ENCODE data around the gene DEFB132.

The DEFB132 gene

GRCh38 chr20:294602-295001, 37.1 kb downstream of the DEFB132 start:
- no CpG with 5 or more reads among the region's 5 CpGs for WGBS (ENCODE audit: extremely low coverage, insufficient coverage, low lambda C conversion rate)
- no peaks in the 10 kb centered on the region for H3K36me3 ChIP-seq (ENCODE audit: control insufficient read depth, insufficient read depth, low read length)
- no peaks in the 10 kb centered on the region for H3K27me3 ChIP-seq (ENCODE audit: insufficient read depth, low read length, poor library complexity)
- no peak overlapping the region for H3K27ac ChIP-seq (ENCODE audit: low read depth, low read length)
- H3K56ac ChIP-seq (ENCODE audit: low read length), result no peak overlapping the region
- no peak overlapping the region for H2AK5ac ChIP-seq (ENCODE audit: low read length)
- no peak overlapping the region for H2BK120ac ChIP-seq (ENCODE audit: low read depth, low read length)
- H3K18ac ChIP-seq (ENCODE audit: low read length), result no peak overlapping the region
- peaks cover 16% of the 10 kb centered on the region for H3K79me2 ChIP-seq (ENCODE audit: control insufficient read depth, insufficient read depth, low read length)
- H3K23ac ChIP-seq (ENCODE audit: low read length), result no peak overlapping the region
- H2BK5ac ChIP-seq (ENCODE audit: low read length), result no peak overlapping the region
- H3K4me3 ChIP-seq (ENCODE audit: low read length), result no peak overlapping the region
- peaks cover 12% of the 10 kb centered on the region for H3K4me1 ChIP-seq (ENCODE audit: control insufficient read depth, low read depth, low read length)
- no peak for DNase-seq
- H4K5ac ChIP-seq (ENCODE audit: low read length), result no peak overlapping the region
- H4K8ac ChIP-seq (ENCODE audit: low read depth, low read length), result no peak overlapping the region
- no peak overlapping the region for H3K4ac ChIP-seq (ENCODE audit: low read depth, low read length)
- no peak overlapping the region for H3K4me2 ChIP-seq (ENCODE audit: low read length)
- H3K9ac ChIP-seq (ENCODE audit: low read length), result no peak overlapping the region
- H3K79me1 ChIP-seq (ENCODE audit: low read length), result peaks cover 7% of the 10 kb centered on the region
- H2BK15ac ChIP-seq (replicated peaks; ENCODE audit: low read depth), result no peak overlapping the region

GRCh38 chr20:295804-296203, 38.3 kb downstream of the DEFB132 start:
- Histone ChIP-seq H3K4me3 (ENCODE audit: low read length) (no peak overlapping the region), H3K27ac (ENCODE audit: low read depth, low read length) (peak overlapping the region; percentile 25), H3K4ac (ENCODE audit: low read depth, low read length) (no peak overlapping the region), H3K27me3 (ENCODE audit: insufficient read depth, low read length, poor library complexity) (no peaks in the 10 kb centered on the region), H4K5ac (ENCODE audit: low read length) (no peak overlapping the region), H2BK15ac (replicated peaks; ENCODE audit: low read depth) (no peak overlapping the region), H4K8ac (ENCODE audit: low read depth, low read length) (no peak overlapping the region), H3K9ac (ENCODE audit: low read length) (no peak overlapping the region), H3K79me1 (ENCODE audit: low read length) (peaks cover 7% of the 10 kb centered on the region), H2BK5ac (ENCODE audit: low read length) (no peak overlapping the region), H3K36me3 (ENCODE audit: control insufficient read depth, insufficient read depth, low read length) (no peaks in the 10 kb centered on the region), H3K56ac (ENCODE audit: low read length) (no peak overlapping the region), H2BK120ac (ENCODE audit: low read depth, low read length) (no peak overlapping the region), H3K4me2 (ENCODE audit: low read length) (no peak overlapping the region), H3K79me2 (ENCODE audit: control insufficient read depth, insufficient read depth, low read length) (peaks cover 18% of the 10 kb centered on the region), H2AK5ac (ENCODE audit: low read length) (no peak overlapping the region), H3K23ac (ENCODE audit: low read length) (no peak overlapping the region), H3K4me1 (ENCODE audit: control insufficient read depth, low read depth, low read length) (peaks cover 19% of the 10 kb centered on the region), H3K18ac (ENCODE audit: low read length) (no peak overlapping the region)
- DNase-seq, result peak; percentile 55
- no CpG with 5 or more reads among the region's 4 CpGs for WGBS (ENCODE audit: extremely low coverage, insufficient coverage, low lambda C conversion rate)

DNA sequence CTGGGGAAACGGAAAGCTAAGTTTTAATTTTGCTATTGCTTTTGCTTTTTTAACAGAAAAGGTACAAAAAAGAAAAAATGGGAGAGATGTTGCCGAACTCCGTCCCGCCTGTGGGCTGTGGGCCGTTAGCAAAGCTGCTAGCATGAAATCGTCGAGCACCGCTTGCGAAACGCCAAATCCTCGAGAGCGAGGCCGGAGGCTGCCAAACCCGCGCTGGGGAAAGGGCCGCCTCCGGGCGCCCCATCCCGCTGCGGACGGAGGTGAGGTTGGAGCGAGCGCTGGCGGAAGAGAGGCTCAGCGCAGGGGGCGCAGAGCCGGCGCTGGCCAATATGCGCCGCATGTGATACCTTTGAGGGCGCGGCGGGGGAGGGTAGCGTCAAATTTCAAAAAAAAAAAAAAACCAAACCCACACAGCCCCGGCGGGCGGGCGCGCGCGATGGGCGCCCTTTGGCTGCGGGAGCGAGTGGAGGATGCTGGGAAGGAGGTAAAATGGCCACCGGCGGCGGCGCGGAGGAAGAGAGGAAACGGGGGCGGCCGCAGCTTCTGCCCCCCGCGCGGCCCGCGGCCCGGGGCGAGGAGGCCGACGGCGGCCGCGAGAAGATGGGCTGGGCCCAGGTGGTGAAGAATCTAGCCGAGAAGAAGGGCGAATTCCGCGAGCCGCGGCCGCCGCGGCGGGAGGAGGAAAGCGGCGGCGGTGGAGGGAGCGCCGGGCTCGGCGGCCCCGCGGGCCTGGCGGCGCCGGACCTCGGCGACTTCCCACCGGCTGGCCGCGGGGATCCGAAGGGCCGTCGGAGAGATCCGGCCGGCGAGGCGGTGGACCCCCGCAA, 39.8 kb downstream of the DEFB132 start, which contains the start of gene ZCCHC3:
Gene ZCCHC3, plus strand, starts transcription at position 473 of the 827 bp plus-strand sequence. Its CDS starts 17 bp downstream, at position 490.
- Histone ChIP-seq H3K27ac (ENCODE audit: low read depth, low read length) (peak within 1 kb of the TSS; percentile 85), H2BK5ac (ENCODE audit: low read length) (peak within 1 kb of the TSS; percentile 27), H3K56ac (ENCODE audit: low read length) (peak within 1 kb of the TSS; percentile 98), H3K4me2 (ENCODE audit: low read length) (peak within 1 kb of the TSS; percentile 94), H3K79me1 (ENCODE audit: low read length) (peaks cover 7% of the 10 kb centered on the region), H3K79me2 (ENCODE audit: control insufficient read depth, insufficient read depth, low read length) (peaks cover 18% of the 10 kb centered on the region), H3K36me3 (ENCODE audit: control insufficient read depth, insufficient read depth, low read length) (no peaks in the 10 kb centered on the region), H2BK120ac (ENCODE audit: low read depth, low read length) (peak within 1 kb of the TSS; percentile 18), H3K18ac (ENCODE audit: low read length) (peak within 1 kb of the TSS; percentile 89), H3K27me3 (ENCODE audit: insufficient read depth, low read length, poor library complexity) (no peaks in the 10 kb centered on the region), H3K23ac (ENCODE audit: low read length) (peak within 1 kb of the TSS; percentile 99), H3K9ac (ENCODE audit: low read length) (peak within 1 kb of the TSS; percentile 97), H3K4me3 (ENCODE audit: low read length) (peak within 1 kb of the TSS; percentile 91), H2AK5ac (ENCODE audit: low read length) (peak within 1 kb of the TSS; percentile 80), H4K8ac (ENCODE audit: low read depth, low read length) (peak within 1 kb of the TSS; percentile 30), H2BK15ac (replicated peaks; ENCODE audit: low read depth) (no peak within 1 kb of the TSS), H4K5ac (ENCODE audit: low read length) (no peak within 1 kb of the TSS), H3K4ac (ENCODE audit: low read depth, low read length) (peak within 1 kb of the TSS; percentile 46), H3K4me1 (ENCODE audit: control insufficient read depth, low read depth, low read length) (peaks cover 22% of the 10 kb centered on the region)
- DNase-seq, result peak; percentile 97
- no CpG with 5 or more reads among the region's 99 CpGs for WGBS (ENCODE audit: extremely low coverage, insufficient coverage, low lambda C conversion rate)

DNA sequence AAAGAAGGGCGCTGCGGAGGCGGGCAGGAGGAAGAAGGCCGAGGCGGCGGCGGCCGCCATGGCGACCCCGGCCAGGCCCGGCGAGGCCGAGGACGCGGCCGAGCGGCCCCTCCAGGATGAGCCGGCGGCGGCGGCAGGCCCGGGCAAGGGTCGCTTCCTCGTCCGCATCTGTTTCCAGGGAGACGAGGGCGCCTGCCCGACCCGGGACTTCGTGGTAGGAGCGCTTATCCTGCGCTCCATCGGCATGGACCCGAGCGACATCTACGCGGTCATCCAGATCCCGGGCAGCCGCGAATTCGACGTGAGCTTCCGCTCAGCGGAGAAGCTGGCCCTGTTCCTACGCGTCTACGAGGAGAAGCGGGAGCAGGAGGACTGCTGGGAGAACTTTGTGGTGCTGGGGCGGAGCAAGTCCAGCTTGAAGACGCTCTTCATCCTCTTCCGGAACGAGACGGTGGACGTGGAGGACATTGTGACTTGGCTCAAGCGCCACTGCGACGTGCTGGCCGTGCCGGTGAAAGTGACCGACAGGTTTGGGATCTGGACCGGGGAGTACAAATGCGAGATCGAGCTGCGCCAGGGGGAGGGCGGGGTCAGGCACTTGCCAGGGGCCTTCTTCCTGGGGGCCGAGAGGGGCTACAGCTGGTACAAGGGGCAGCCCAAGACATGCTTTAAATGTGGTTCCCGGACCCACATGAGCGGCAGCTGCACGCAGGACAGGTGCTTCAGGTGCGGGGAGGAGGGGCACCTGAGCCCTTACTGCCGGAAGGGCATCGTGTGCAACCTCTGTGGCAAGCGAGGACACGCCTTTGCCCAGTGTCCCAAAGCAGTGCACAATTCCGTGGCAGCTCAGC, 40.6 kb downstream of the DEFB132 start:
- H3K4ac ChIP-seq (ENCODE audit: low read depth, low read length), result peak overlapping the region; percentile 46
- peak overlapping the region; percentile 80 for H2AK5ac ChIP-seq (ENCODE audit: low read length)
- H3K27ac ChIP-seq (ENCODE audit: low read depth, low read length), result peak overlapping the region; percentile 85
- H2BK15ac ChIP-seq (replicated peaks; ENCODE audit: low read depth), result no peak overlapping the region
- peaks cover 7% of the 10 kb centered on the region for H3K79me1 ChIP-seq (ENCODE audit: low read length)
- H3K23ac ChIP-seq (ENCODE audit: low read length), result peak overlapping the region; percentile 99
- peak overlapping the region; percentile 30 for H4K8ac ChIP-seq (ENCODE audit: low read depth, low read length)
- no peak overlapping the region for H4K5ac ChIP-seq (ENCODE audit: low read length)
- H3K56ac ChIP-seq (ENCODE audit: low read length), result peak overlapping the region; percentile 98
- peak overlapping the region; percentile 94 for H3K4me2 ChIP-seq (ENCODE audit: low read length)
- H3K4me1 ChIP-seq (ENCODE audit: control insufficient read depth, low read depth, low read length), result peaks cover 26% of the 10 kb centered on the region
- peak overlapping the region; percentile 89 for H3K18ac ChIP-seq (ENCODE audit: low read length)
- WGBS (ENCODE audit: extremely low coverage, insufficient coverage, low lambda C conversion rate), result no CpG with 5 or more reads among the region's 75 CpGs
- H3K9ac ChIP-seq (ENCODE audit: low read length), result peak overlapping the region; percentile 97
- no peaks in the 10 kb centered on the region for H3K36me3 ChIP-seq (ENCODE audit: control insufficient read depth, insufficient read depth, low read length)
- no peaks in the 10 kb centered on the region for H3K27me3 ChIP-seq (ENCODE audit: insufficient read depth, low read length, poor library complexity)
- H2BK5ac ChIP-seq (ENCODE audit: low read length), result peak overlapping the region; percentile 27
- H3K4me3 ChIP-seq (ENCODE audit: low read length), result peak overlapping the region; percentile 91
- no peak overlapping the region for H2BK120ac ChIP-seq (ENCODE audit: low read depth, low read length)
- DNase-seq, result peak; percentile 69
- H3K79me2 ChIP-seq (ENCODE audit: control insufficient read depth, insufficient read depth, low read length), result peaks cover 18% of the 10 kb centered on the region

DNA sequence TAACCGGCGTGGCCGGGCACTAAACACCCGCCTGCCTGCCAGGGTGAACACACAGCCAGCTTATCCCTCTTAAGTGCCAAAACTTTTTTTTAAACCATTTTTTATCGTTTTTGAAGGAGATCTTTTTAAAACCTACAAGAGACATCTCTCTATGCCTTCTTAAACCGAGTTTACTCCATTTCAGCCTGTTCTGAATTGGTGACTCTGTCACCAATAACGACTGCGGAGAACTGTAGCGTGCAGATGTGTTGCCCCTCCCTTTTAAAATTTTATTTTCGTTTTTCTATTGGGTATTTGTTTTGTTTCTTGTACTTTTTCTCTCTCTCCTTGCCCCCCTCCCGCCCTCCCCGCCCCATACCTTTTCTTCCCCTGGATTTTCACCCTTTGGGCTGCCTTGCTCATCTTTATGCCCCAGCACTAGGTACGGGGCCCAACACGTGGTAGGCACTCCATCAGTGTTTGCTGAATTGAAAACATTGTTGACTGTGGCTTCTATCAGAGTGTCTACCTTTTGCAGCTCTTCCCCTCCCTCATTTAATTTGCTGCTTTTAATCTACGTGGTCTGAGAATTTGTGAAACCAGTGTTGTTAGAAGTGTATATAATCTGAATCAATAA, 41.4 kb downstream of the DEFB132 start:
- Histone ChIP-seq H3K23ac (ENCODE audit: low read length) (peak overlapping the region; percentile 52), H2AK5ac (ENCODE audit: low read length) (no peak overlapping the region), H2BK5ac (ENCODE audit: low read length) (no peak overlapping the region), H3K79me1 (ENCODE audit: low read length) (peaks cover 7% of the 10 kb centered on the region), H3K4me2 (ENCODE audit: low read length) (peak overlapping the region; percentile 94), H4K8ac (ENCODE audit: low read depth, low read length) (no peak overlapping the region), H3K4me3 (ENCODE audit: low read length) (peak overlapping the region; percentile 91), H3K9ac (ENCODE audit: low read length) (peak overlapping the region; percentile 97), H3K27me3 (ENCODE audit: insufficient read depth, low read length, poor library complexity) (no peaks in the 10 kb centered on the region), H3K4ac (ENCODE audit: low read depth, low read length) (no peak overlapping the region), H3K79me2 (ENCODE audit: control insufficient read depth, insufficient read depth, low read length) (peaks cover 18% of the 10 kb centered on the region), H2BK15ac (replicated peaks; ENCODE audit: low read depth) (no peak overlapping the region), H4K5ac (ENCODE audit: low read length) (no peak overlapping the region), H3K4me1 (ENCODE audit: control insufficient read depth, low read depth, low read length) (peaks cover 26% of the 10 kb centered on the region), H3K18ac (ENCODE audit: low read length) (peak overlapping the region; percentile 89), H3K36me3 (ENCODE audit: control insufficient read depth, insufficient read depth, low read length) (no peaks in the 10 kb centered on the region), H3K56ac (ENCODE audit: low read length) (peak overlapping the region; percentile 98), H2BK120ac (ENCODE audit: low read depth, low read length) (no peak overlapping the region), H3K27ac (ENCODE audit: low read depth, low read length) (no peak overlapping the region)
- no peak for DNase-seq
- no CpG with 5 or more reads among the region's 15 CpGs for WGBS (ENCODE audit: extremely low coverage, insufficient coverage, low lambda C conversion rate)
